OCI-LY3 (cell line): ENCODE results near the gene PLP2.

Experiments
- EZH2phosphoT487 ChIP-seq: fragments of 200-600 bp; shearing (Covaris generic); IDR thresholded peaks from 2 replicates; pipeline ENCODE4 v1.6.1; 2018; ENCODE audit warnings: antibody characterized with exemption, mixed run types, low read depth
- TF ChIP-seq, protein P1 (sequence below): fragments of 200-600, 300-600 bp; sonication (generic); IDR thresholded peaks from 2 replicates; pipeline ENCODE4 v1.5.1; 2014; ENCODE audit warnings: antibody characterized with exemption, low read length, low read depth

DNA sequence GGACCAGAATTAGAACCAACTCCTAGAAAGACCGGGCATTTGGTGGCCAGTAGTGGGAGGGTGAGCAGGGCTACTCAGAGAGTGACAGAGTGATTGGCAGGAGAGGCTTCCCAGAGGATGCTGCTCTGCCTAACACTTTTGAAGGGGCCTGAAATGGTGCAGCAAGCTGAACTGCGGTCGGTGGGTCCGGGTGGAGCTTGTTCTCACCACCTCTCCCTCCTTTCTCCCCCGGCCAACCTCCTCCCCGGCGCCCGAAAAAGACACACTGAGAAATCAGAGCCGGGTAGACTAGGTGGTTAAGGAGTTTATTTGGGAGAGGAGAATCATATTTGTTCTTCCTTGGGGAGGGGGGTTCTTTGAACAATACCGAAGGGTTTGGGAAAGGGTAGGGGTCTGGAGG lies 15.8 kb downstream of the PLP2 start:
- TF ChIP-seq, protein P1, sequence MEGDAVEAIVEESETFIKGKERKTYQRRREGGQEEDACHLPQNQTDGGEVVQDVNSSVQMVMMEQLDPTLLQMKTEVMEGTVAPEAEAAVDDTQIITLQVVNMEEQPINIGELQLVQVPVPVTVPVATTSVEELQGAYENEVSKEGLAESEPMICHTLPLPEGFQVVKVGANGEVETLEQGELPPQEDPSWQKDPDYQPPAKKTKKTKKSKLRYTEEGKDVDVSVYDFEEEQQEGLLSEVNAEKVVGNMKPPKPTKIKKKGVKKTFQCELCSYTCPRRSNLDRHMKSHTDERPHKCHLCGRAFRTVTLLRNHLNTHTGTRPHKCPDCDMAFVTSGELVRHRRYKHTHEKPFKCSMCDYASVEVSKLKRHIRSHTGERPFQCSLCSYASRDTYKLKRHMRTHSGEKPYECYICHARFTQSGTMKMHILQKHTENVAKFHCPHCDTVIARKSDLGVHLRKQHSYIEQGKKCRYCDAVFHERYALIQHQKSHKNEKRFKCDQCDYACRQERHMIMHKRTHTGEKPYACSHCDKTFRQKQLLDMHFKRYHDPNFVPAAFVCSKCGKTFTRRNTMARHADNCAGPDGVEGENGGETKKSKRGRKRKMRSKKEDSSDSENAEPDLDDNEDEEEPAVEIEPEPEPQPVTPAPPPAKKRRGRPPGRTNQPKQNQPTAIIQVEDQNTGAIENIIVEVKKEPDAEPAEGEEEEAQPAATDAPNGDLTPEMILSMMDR = no peak
- no peak for TF ChIP-seq EZH2phosphoT487
